PFSK-1 (cell line): ENCODE data around the gene FSTL4.

Experiments
- FOXP2 ChIP-seq: optimal IDR thresholded peaks from 2 replicates; pipeline ENCODE3; 2011; ENCODE audit warnings: borderline replicate concordance, control low read depth, inconsistent platforms; ENCODE audit not compliant: insufficient read depth; ENCODE audit errors: extremely low read length, extremely low read depth
- POLR2AphosphoS5 ChIP-seq: IDR thresholded peaks from 2 replicates; pipeline ENCODE4 v1.6.1; 2012; ENCODE audit warnings: low read depth, mild to moderate bottlenecking, control low read depth, low read length, moderate library complexity
- SIN3A ChIP-seq: IDR thresholded peaks from 2 replicates; pipeline ENCODE4 v1.6.1; 2012; ENCODE audit warnings: mild to moderate bottlenecking, low read length, moderate library complexity, borderline replicate concordance; ENCODE audit not compliant: insufficient read depth
- TAF1 ChIP-seq: IDR thresholded peaks from 2 replicates; pipeline ENCODE4 v1.6.1; 2012; ENCODE audit warnings: low read length, control low read depth, borderline replicate concordance; ENCODE audit not compliant: insufficient read depth
- TF ChIP-seq, protein P1 (sequence below), 2 experiments: IDR thresholded peaks; 2 replicates each; pipeline versions ENCODE4 v1.6.1 to v1.8.0; 2011 to 2012; ENCODE audit warnings: low read depth in 2 of 2, low read length in 2 of 2, control low read depth in 1 of 2, inconsistent platforms in 1 of 2, mild to moderate bottlenecking in 1 of 2, moderate library complexity in 1 of 2; ENCODE audit not compliant: insufficient read depth in 1 of 2

Gene FSTL4

DNA sequence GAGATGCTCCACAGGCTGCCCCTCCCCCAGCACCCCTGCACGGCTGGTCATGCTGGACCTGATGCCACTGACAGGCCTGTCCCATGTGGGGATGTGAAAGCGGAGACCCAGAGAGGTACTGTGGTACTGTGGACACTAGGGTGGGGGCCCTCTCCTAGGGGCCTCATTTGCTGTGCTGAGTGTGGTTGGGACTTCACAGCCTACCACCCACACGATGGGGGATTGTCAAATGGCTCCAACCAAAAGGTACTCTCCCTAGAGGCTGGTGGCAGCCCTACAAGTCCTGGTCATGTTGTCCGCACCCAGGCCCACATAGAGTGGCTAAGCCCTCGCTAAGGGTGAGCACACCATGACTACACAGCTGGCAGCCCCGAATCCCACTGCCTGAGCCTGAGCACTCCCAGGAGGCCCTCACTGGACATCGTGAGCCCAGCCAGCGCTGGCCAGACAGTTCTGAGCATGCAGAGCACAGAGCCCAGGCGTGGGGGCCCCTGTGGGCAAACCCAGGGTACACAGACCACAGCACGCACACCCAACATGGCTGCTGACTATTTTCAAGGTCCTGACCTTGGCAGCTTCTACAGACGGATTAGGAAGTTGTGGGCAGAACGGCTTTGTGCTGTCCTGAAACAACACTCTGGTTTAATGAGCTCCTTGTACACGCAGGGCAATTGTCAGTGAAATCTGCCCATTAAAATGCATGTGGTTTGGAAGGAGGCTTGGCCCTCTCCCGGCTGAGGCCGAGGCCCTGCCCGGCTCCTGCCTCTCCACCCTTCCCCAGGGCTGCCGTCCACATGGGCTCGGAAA, 346.4 kb downstream of the FSTL4 start:
- TF ChIP-seq POLR2AphosphoS5 (no peak), FOXP2 (no peak), SIN3A (no peak), TAF1 (no peak)
- TF ChIP-seq, protein P1, sequence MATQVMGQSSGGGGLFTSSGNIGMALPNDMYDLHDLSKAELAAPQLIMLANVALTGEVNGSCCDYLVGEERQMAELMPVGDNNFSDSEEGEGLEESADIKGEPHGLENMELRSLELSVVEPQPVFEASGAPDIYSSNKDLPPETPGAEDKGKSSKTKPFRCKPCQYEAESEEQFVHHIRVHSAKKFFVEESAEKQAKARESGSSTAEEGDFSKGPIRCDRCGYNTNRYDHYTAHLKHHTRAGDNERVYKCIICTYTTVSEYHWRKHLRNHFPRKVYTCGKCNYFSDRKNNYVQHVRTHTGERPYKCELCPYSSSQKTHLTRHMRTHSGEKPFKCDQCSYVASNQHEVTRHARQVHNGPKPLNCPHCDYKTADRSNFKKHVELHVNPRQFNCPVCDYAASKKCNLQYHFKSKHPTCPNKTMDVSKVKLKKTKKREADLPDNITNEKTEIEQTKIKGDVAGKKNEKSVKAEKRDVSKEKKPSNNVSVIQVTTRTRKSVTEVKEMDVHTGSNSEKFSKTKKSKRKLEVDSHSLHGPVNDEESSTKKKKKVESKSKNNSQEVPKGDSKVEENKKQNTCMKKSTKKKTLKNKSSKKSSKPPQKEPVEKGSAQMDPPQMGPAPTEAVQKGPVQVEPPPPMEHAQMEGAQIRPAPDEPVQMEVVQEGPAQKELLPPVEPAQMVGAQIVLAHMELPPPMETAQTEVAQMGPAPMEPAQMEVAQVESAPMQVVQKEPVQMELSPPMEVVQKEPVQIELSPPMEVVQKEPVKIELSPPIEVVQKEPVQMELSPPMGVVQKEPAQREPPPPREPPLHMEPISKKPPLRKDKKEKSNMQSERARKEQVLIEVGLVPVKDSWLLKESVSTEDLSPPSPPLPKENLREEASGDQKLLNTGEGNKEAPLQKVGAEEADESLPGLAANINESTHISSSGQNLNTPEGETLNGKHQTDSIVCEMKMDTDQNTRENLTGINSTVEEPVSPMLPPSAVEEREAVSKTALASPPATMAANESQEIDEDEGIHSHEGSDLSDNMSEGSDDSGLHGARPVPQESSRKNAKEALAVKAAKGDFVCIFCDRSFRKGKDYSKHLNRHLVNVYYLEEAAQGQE (IDR thresholded peaks at IDR 0.05; ENCODE audit: insufficient read depth in 1 of 2, low read depth in 2 of 2, low read length in 2 of 2), result no peak

DNA sequence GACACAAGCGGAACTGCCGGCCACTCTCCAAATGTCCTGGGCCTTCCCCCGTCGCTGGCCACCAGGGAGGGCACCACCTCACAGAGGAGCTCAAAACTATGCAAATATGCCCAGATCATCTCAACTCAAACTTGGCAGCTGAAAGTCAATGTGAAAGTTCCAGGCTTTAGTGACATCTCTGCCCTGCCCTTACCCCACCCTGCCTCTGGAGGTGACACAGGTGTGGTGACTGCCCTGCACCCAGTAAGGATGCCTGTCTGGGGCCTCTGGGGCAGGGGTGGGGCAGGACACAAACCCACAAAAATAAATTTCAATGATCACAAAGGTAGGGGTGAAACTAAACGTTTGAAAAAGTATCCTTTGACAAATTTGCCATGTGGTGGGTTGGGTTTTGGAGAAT, 347.1 kb downstream of the FSTL4 start:
- TF ChIP-seq FOXP2 (no peak), POLR2AphosphoS5 (no peak), SIN3A (no peak), TAF1 (no peak)
- TF ChIP-seq, protein P1 (IDR thresholded peaks at IDR 0.05; ENCODE audit: insufficient read depth in 1 of 2, low read depth in 2 of 2, low read length in 2 of 2), result no peak

DNA sequence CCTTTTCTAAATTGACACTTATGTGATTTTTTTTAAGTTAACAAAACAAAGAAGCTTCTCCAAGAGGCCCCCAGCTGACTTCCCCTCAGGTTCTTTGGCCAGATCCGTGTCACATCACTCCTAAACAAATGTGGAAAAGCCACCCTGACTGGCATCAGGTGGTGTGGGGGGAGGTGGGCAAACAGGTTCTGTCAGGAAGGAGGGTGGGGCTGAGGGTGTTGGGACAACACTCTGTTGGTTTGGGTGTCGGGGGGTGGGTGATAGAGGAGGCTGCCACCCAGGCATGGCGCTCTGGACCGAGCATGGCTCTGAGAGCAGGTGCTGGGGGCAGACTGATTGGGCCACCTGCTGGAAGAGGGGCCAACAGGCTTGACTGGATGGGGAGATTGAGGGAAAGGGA, 349.7 kb downstream of the FSTL4 start:
- TF ChIP-seq POLR2AphosphoS5, result no peak
- no peak for TF ChIP-seq SIN3A
- no peak for TF ChIP-seq TAF1
- TF ChIP-seq FOXP2, result no peak
- TF ChIP-seq, protein P1 (IDR thresholded peaks at IDR 0.05; ENCODE audit: insufficient read depth in 1 of 2, low read depth in 2 of 2, low read length in 2 of 2), result no peak

DNA sequence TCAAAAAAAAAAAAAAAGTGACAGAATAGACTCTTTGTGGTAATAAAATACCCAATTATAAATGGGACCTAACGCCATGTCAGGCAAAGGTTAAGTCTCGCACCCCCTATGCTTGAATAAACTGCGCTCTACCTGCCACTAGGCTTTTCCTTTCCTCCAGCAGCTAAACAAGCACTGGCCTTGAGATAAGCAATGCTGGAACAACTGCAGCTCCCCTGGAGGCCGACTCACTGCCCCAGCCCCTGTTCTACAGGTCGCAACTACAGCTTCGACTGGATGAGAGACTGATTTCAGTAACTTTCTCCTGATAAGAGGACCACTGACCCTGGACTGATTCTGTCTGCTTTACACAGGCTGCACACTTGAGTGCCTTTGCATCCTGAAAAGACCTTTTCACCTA, 350.3 kb downstream of the FSTL4 start:
- no peak for TF ChIP-seq POLR2AphosphoS5
- no peak for TF ChIP-seq SIN3A
- no peak for TF ChIP-seq FOXP2
- TF ChIP-seq, protein P1 (IDR thresholded peaks at IDR 0.05; ENCODE audit: insufficient read depth in 1 of 2, low read depth in 2 of 2, low read length in 2 of 2), result no peak
- TF ChIP-seq TAF1, result no peak

DNA sequence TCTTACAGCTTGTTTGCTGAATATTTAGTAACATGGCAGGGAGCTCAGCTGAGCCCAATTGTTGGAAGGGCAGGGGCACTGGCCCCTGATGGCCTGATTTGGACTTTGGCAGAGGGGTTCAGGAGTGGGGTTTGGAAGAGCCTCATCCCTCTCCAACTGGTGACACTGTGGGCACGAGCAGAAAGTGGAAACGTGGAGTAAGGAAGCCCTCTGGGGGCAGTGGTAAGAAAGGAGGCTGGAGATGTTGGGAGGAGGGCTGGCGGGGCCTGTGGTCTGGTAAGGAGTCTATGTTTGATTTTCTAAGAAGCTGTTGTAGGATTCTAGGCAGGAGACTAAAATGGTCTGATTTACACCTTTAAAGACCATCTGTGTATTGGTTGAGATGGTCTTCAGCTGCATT, 351.6 kb downstream of the FSTL4 start:
- TF ChIP-seq POLR2AphosphoS5, result no peak
- TF ChIP-seq, protein P1 (IDR thresholded peaks at IDR 0.05; ENCODE audit: insufficient read depth in 1 of 2, low read depth in 2 of 2, low read length in 2 of 2), result no peak
- TF ChIP-seq FOXP2, result no peak
- TF ChIP-seq TAF1, result no peak
- TF ChIP-seq SIN3A, result no peak
